Upper lobe of left lung (tissue), 6 donors: ENCODE measurements around the gene CCSER2. TPM values are rescaled to one million over a fixed set of nuclear protein-coding genes. Genes with fewer than 3 reads are reported as not detected.

Experiments
- ATAC-seq, 2 donors: fragments of 200-7000 bp; cut with Tn5 transposase; one replicate each; pipeline ENCODE4 v1.9.1; 2022; ENCODE audit warnings: mild to moderate bottlenecking in 2 of 2, moderate library complexity in 2 of 2; ENCODE audit not compliant: low FRiP score in 2 of 2
- DNase-seq, 2 donors: peaks; one replicate each; pipeline ENCODE4 v3.0.0-alpha.2; 2019 to 2020
- H3K27ac ChIP-seq, 4 donors: fragments of 200-600 bp; sonication (generic); one replicate each; pipeline ENCODE4 v1.5.1; 2016 to 2019
- H3K27me3 ChIP-seq, 4 donors: fragments of 200-600 bp; sonication (generic); one replicate each; pipeline ENCODE4 v1.5.1; 2017 to 2019
- H3K36me3 ChIP-seq, 4 donors: fragments of 200-600 bp; sonication (generic); one replicate each; pipeline ENCODE4 v1.5.1; 2016 to 2019
- H3K4me1 ChIP-seq, 4 donors: fragments of 200-600 bp; sonication (generic); one replicate each; pipeline ENCODE4 v1.5.1; 2018 to 2019
- H3K4me3 ChIP-seq, 4 donors: fragments of 200-600 bp; sonication (generic); one replicate each; pipeline ENCODE4 v1.5.1; 2017 to 2019; ENCODE audit warnings: mild to moderate bottlenecking in 2 of 4, moderate library complexity in 1 of 4
- H3K9me3 ChIP-seq, 4 donors: fragments of 200-600 bp; sonication (generic); one replicate each; pipeline ENCODE4 v1.5.1; 2018 to 2019
- EP300 ChIP-seq, 4 donors: sonication (generic); formaldehyde crosslinking; IDR thresholded peaks; one replicate each; pipeline ENCODE4 v1.5.1; 2017; ENCODE audit warnings: antibody characterized with exemption in 4 of 4, control low read depth in 2 of 4
- POLR2A ChIP-seq, 4 donors: fragments of 450-650 bp; IDR thresholded peaks; one replicate each; pipeline ENCODE4 v1.5.1; 2016 to 2017; ENCODE audit warnings: antibody characterized with exemption in 4 of 4, mild to moderate bottlenecking in 2 of 4
- POLR2AphosphoS5 ChIP-seq, 2 donors: sonication (generic); formaldehyde crosslinking; IDR thresholded peaks; one replicate each; pipeline ENCODE4 v1.5.1; 2017; ENCODE audit warnings: antibody characterized with exemption in 2 of 2
- WGBS, 2 donors: methylation state at CpG; one replicate each; pipeline ENCODE4 v1.1.5; 2017 to 2018; 5-methylcytosine and 5-hydroxymethylcytosine counted together
- total RNA-seq, 6 donors: library from RNA; depleted of rRNA in 4 of 6; stranded (reverse); fragments of >200 nt in 4 of 6; gene quantifications; one replicate each; pipeline versions ENCODE4 v1.1.0 to v1.2.1, GENCODE V29; 2016 to 2021
- TF ChIP-seq, protein P1 (sequence below), 6 experiments: fragments of 450-650 bp in 4 of 6; fragments of 200-600 bp in 2 of 6; sonication (generic) in 2 of 6; IDR thresholded peaks; one replicate each; pipeline ENCODE4 v1.5.1; 2016 to 2019; ENCODE audit warnings: antibody characterized with exemption in 6 of 6
- donor health status: DM: no; HTN: no; CAD: no; lungs with moderate emphysema.
- donor health status: DM: no; HTN: yes; CAD: no; lungs with severe emphysema.

Gene CCSER2
- total RNA-seq, 6 donors from 2014 or later, result 28.7 to 78.9 (median 52.6) TPM

DNA sequence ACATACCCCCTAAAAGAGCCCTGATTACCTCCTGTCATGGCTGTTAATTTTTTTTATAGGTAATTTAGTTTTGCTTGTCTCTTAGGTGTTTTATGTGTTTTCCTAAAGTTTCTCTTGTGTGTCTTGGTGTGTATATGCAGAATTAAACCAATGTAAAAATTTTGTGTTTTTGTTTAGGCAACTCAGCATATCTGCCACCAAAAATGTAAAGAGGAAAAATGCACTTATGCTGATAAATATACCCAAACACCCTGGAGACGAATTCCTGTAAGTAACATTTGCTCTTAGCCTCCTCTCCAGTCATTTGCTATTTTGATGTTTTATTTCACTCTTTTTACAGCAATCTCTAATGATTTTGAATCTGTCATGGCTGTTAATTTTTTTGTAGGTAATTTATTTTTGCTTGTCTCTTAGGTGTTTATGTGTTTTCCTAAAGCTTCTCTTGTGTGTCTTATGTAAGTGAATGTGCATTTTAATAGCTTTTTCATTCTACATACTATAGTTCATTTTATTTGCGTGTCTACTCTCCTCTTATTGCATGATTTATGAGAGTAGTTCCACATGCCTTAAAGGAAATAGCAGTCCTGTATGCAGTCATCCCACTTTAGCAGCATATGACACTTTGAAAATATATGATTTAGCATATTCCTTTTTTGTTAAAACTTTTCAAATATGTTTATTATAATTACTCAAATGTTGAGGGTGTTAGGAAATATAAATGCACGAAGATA lies 149.2 kb downstream of the CCSER2 start:
- no peak for ATAC-seq
- Histone ChIP-seq H3K27ac (no peak overlapping the region), H3K36me3 (peaks cover 0 to 14% (median 0%) of the 10 kb centered on the region in 4 donors), H3K4me3 (no peak overlapping the region), H3K4me1 (peaks cover 0 to 10% (median 4%) of the 10 kb centered on the region in 4 donors), H3K27me3 (no peaks in the 10 kb centered on the region), H3K9me3 (no peaks in the 10 kb centered on the region)
- TF ChIP-seq POLR2A (IDR thresholded peaks at IDR 0.05) (no peak), POLR2AphosphoS5 (IDR thresholded peaks at IDR 0.05) (no peak), EP300 (IDR thresholded peaks at IDR 0.05) (no peak)
- TF ChIP-seq, protein P1, sequence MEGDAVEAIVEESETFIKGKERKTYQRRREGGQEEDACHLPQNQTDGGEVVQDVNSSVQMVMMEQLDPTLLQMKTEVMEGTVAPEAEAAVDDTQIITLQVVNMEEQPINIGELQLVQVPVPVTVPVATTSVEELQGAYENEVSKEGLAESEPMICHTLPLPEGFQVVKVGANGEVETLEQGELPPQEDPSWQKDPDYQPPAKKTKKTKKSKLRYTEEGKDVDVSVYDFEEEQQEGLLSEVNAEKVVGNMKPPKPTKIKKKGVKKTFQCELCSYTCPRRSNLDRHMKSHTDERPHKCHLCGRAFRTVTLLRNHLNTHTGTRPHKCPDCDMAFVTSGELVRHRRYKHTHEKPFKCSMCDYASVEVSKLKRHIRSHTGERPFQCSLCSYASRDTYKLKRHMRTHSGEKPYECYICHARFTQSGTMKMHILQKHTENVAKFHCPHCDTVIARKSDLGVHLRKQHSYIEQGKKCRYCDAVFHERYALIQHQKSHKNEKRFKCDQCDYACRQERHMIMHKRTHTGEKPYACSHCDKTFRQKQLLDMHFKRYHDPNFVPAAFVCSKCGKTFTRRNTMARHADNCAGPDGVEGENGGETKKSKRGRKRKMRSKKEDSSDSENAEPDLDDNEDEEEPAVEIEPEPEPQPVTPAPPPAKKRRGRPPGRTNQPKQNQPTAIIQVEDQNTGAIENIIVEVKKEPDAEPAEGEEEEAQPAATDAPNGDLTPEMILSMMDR (IDR thresholded peaks at IDR 0.05), result no peak
- no peak for DNase-seq
- WGBS, 2 donors, result 85 to 87% methylated on average over 3 of the region's 3 CpGs

DNA sequence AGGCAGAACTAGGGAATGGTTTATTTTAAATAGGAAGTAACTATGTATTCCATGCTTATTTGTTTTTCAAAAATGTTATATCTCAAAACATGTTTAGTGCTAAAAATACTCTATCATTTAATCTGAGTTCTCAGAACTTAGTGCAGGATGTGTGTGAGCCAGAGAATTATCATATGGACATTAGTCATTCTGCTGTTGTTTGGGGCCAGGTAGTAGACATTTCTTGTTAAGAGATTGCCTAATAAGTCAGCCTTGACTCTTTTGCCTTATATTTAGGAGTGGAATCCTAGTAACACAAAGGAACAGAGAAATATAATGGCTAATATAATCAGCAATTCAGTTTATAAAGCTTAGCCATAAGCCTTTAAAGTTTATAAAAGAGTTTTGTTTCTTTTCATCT lies 149.8 kb downstream of the CCSER2 start:
- H3K36me3 ChIP-seq, result peaks cover 0 to 14% (median 0%) of the 10 kb centered on the region in 4 donors
- ATAC-seq (no peak), DNase-seq (no peak)
- H3K27me3 ChIP-seq, result no peaks in the 10 kb centered on the region
- H3K9me3 ChIP-seq, result no peaks in the 10 kb centered on the region
- H3K4me3 ChIP-seq, result no peak overlapping the region
- TF ChIP-seq POLR2AphosphoS5 (IDR thresholded peaks at IDR 0.05) (no peak), POLR2A (IDR thresholded peaks at IDR 0.05) (no peak), EP300 (IDR thresholded peaks at IDR 0.05) (no peak)
- TF ChIP-seq, protein P1 (IDR thresholded peaks at IDR 0.05), result no peak
- H3K4me1 ChIP-seq, result peaks cover 0 to 10% (median 4%) of the 10 kb centered on the region in 4 donors
- no peak overlapping the region for H3K27ac ChIP-seq

DNA sequence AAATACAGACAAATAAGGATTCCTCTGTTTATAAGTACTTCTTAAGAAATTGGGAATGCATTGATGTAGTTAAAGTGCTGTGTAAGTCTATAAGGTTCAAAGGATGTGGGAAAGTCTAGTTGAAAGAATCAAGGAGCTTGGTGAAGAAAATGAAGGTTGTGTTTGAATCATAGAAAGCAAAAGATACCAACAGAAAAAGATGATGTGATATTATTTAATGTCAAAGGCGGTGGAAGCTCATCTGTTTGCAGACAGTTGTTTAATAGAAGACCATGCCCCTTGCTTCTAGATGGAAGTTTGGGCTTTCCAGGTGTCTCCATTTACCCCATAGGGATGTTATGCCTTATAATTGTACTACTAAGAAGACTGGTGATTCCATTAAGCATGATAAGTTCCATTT lies 150.3 kb downstream of the CCSER2 start:
- Histone ChIP-seq H3K27me3 (no peaks in the 10 kb centered on the region), H3K27ac (no peak overlapping the region), H3K4me1 (peaks cover 0 to 10% (median 4%) of the 10 kb centered on the region in 4 donors), H3K9me3 (no peaks in the 10 kb centered on the region), H3K4me3 (no peak overlapping the region), H3K36me3 (peaks cover 0 to 13% (median 0%) of the 10 kb centered on the region in 4 donors)
- ATAC-seq (no peak), DNase-seq (no peak)
- TF ChIP-seq POLR2AphosphoS5 (IDR thresholded peaks at IDR 0.05) (no peak), EP300 (IDR thresholded peaks at IDR 0.05) (no peak), POLR2A (IDR thresholded peaks at IDR 0.05) (no peak)
- TF ChIP-seq, protein P1 (IDR thresholded peaks at IDR 0.05), result no peak
- 92 to 100% methylated on average over 1 of the region's 1 CpG for WGBS, 2 donors

DNA sequence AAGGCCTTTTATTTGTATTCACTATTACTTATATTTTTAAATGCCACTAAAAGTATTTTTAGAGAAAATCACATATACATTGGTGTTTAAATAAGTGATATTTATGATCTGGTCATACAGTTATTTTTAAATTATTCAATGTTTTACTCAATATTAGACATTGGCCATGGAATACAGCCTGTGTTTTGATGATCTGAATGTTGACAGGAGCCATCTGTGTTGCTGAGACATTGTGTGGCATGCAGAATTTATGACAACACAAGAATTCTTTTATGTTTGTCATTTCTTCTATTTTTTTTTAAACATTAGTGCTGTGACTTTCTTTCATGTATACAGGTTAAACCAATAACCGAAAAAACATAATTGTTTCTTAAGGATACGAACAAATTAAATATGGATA lies 156.2 kb downstream of the CCSER2 start:
- TF ChIP-seq EP300 (IDR thresholded peaks at IDR 0.05) (no peak), POLR2A (IDR thresholded peaks at IDR 0.05) (no peak)
- TF ChIP-seq, protein P1 (IDR thresholded peaks at IDR 0.05), result no peak
- Histone ChIP-seq H3K27me3 (no peaks in the 10 kb centered on the region), H3K36me3 (peaks cover 0 to 3% (median 0%) of the 10 kb centered on the region in 4 donors), H3K4me3 (no peak overlapping the region), H3K9me3 (no peaks in the 10 kb centered on the region), H3K4me1 (no peaks in the 10 kb centered on the region), H3K27ac (no peak overlapping the region)
- DNase-seq (no peak), ATAC-seq (no peak)
- WGBS, 2 donors, result 80 to 85% methylated on average over 2 of the region's 2 CpGs

DNA sequence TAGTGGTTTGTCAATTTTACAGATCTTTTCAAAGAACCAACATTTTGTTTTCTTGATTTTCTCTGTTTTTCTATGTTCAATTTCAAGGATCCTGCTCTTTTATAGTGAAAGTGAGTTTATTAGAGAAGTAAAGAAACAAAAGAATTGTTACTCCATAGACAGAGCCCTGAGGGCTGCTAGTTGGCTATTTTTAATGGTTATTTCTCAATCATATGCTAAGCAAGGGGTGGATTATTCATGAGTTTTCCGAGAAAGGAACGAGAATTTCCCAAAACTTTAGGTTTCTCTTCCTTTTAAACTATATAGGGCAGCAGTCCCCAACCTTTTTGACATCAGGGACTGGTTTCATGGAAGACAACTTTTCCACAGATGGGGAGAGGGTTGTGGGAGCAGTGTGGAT lies 165.0 kb downstream of the CCSER2 start:
- ATAC-seq (no peak), DNase-seq (no peak)
- no peaks in the 10 kb centered on the region for H3K27me3 ChIP-seq
- H3K4me1 ChIP-seq, result peaks cover 0 to 13% (median 7%) of the 10 kb centered on the region in 4 donors
- no peak overlapping the region for H3K4me3 ChIP-seq
- TF ChIP-seq EP300 (IDR thresholded peaks at IDR 0.05) (no peak), POLR2A (IDR thresholded peaks at IDR 0.05) (no peak), POLR2AphosphoS5 (IDR thresholded peaks at IDR 0.05) (no peak)
- TF ChIP-seq, protein P1 (IDR thresholded peaks at IDR 0.05), result no peak
- 80 to 89% methylated on average over 2 of the region's 2 CpGs for WGBS, 2 donors
- H3K36me3 ChIP-seq, result peaks cover 0 to 8% (median 0%) of the 10 kb centered on the region in 4 donors
- H3K9me3 ChIP-seq, result no peaks in the 10 kb centered on the region
- no peak overlapping the region for H3K27ac ChIP-seq
